Loucy (cell line): ENCODE measurements around the gene FOXE3.
A peak's percentile ranks its signal among the peaks of the same experiment; 100 is the strongest.

Experiments used
- H2AFZ ChIP-seq: fragments of 200-600 bp; sonication (generic); 2 replicates; pipeline ENCODE4 v1.6.0; 2016; ENCODE audit warnings: antibody characterized with exemption, mild to moderate bottlenecking, low read length, moderate library complexity
- H3F3A ChIP-seq: fragments of 200-600 bp; 2 replicates; pipeline ENCODE4 v1.6.0; 2016; ENCODE audit warnings: antibody characterized with exemption, low read depth, mild to moderate bottlenecking
- H3K27me3 ChIP-seq: fragments of 200-600 bp; sonication (generic); 2 replicates; pipeline ENCODE4 v1.6.1; 2014; ENCODE audit warnings: low read length, mild to moderate bottlenecking; ENCODE audit not compliant: insufficient read depth, poor library complexity, severe bottlenecking
- H3K36me3 ChIP-seq: fragments of 200-600 bp; sonication (generic); 2 replicates; pipeline ENCODE4 v1.6.1; 2016; ENCODE audit warnings: low read length; ENCODE audit not compliant: insufficient read depth
- H3K4me1 ChIP-seq: fragments of 200-600 bp; sonication (generic); 2 replicates; pipeline ENCODE4 v1.5.1; 2014; ENCODE audit warnings: low read length, mild to moderate bottlenecking; ENCODE audit not compliant: insufficient read depth, poor library complexity, severe bottlenecking
- H3K4me2 ChIP-seq: fragments of 200-600 bp; sonication (generic); 2 replicates; pipeline ENCODE4 v1.6.0; 2014; ENCODE audit warnings: antibody characterized with exemption, low read length, low read depth, mild to moderate bottlenecking; ENCODE audit not compliant: poor library complexity, severe bottlenecking
- H3K4me3 ChIP-seq: fragments of 200-600 bp; sonication (generic); 2 replicates; pipeline ENCODE4 v1.5.1; 2014; ENCODE audit warnings: low read length, mild to moderate bottlenecking, mixed read lengths; ENCODE audit not compliant: poor library complexity, severe bottlenecking
- H3K79me2 ChIP-seq: fragments of 200-600 bp; sonication (generic); 2 replicates; pipeline ENCODE4 v1.6.1; 2014; ENCODE audit warnings: low read length; ENCODE audit not compliant: insufficient read depth
- H3K9ac ChIP-seq: fragments of 200-600 bp; sonication (generic); 2 replicates; pipeline ENCODE4 v1.6.0; 2014; ENCODE audit warnings: mild to moderate bottlenecking, low read depth, low read length, moderate library complexity; ENCODE audit not compliant: poor library complexity, severe bottlenecking
- H3K9me2 ChIP-seq: fragments of 200-600 bp; sonication (generic); replicated peaks from 2 replicates; pipeline ENCODE4 v1.6.1; 2016; ENCODE audit warnings: low read depth, low read length, mixed read lengths
- H3K9me3 ChIP-seq: fragments of 200-600 bp; sonication (generic); 2 replicates; pipeline ENCODE4 v1.6.1; 2014; ENCODE audit warnings: mild to moderate bottlenecking, antibody characterized with exemption, low read length, low read depth; ENCODE audit not compliant: insufficient read depth
- H4K20me1 ChIP-seq: fragments of 200-600 bp; sonication (generic); 2 replicates; pipeline ENCODE4 v1.6.0; 2014; ENCODE audit warnings: antibody characterized with exemption, low read length, mild to moderate bottlenecking; ENCODE audit not compliant: insufficient read depth, poor library complexity, severe bottlenecking
- EZH2phosphoT487 ChIP-seq: fragments of 200-600 bp; IDR thresholded peaks from 2 replicates; pipeline ENCODE4 v1.6.1; 2018; ENCODE audit warnings: antibody characterized with exemption, mild to moderate bottlenecking, moderate library complexity, borderline replicate concordance
- TF ChIP-seq, protein P1 (sequence below): fragments of 200-600 bp; sonication (generic); conservative IDR thresholded peaks from 2 replicates; pipeline ENCODE4 v1.5.1; 2014; ENCODE audit warnings: mild to moderate bottlenecking, antibody characterized with exemption, low read length

FOXE3 gene

DNA sequence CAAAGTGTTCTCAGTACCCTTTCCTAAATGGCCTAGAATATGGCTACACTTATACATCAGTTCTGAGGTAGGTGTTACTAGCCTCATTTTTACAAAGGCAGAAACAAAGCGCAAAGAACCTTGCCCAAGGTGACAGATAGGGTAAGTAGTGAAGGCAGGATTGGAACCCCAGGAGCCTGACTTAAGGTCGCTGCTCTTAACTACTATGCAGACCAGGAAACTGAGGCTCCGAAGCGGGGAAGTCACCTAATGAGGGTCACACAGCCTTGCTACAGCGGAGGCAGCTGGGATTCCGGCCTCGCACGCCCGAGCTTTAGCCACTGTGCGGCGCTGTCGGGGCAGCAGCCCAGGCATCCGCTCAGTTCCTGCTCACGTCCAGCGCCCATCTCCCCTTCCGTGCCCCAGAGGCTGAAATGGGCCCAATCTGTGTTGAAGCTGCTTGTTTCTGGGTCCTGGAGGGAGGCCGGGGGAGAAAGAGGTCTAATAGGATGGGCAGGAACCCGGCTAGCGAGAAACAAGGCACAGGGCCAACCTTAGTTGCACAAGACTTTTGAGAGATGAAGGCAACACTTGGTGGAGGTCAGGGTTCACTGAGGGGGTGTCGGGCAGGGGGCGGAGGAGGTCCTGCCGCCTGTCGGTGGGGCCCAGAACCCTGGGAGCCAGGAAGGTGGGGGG is 20.4 kb downstream of the FOXE3 start:
- peaks cover 51% of the 10 kb centered on the region for H3K79me2 ChIP-seq
- peak overlapping the region; percentile 96 for H3K4me2 ChIP-seq
- H3K36me3 ChIP-seq: no peaks in the 10 kb centered on the region
- peak overlapping the region; percentile 91 for H3K9ac ChIP-seq
- peaks cover 33% of the 10 kb centered on the region for H3K4me1 ChIP-seq
- no peaks in the 10 kb centered on the region for H3K9me3 ChIP-seq
- H3F3A ChIP-seq: no peaks in the 10 kb centered on the region
- peak overlapping the region; percentile 93 for H2AFZ ChIP-seq
- peak overlapping the region; percentile 98 for H3K4me3 ChIP-seq
- peaks cover 6% of the 10 kb centered on the region for H3K27me3 ChIP-seq
- H3K9me2 ChIP-seq: no peaks in the 10 kb centered on the region
- no peak for TF ChIP-seq EZH2phosphoT487
- TF ChIP-seq, protein P1, sequence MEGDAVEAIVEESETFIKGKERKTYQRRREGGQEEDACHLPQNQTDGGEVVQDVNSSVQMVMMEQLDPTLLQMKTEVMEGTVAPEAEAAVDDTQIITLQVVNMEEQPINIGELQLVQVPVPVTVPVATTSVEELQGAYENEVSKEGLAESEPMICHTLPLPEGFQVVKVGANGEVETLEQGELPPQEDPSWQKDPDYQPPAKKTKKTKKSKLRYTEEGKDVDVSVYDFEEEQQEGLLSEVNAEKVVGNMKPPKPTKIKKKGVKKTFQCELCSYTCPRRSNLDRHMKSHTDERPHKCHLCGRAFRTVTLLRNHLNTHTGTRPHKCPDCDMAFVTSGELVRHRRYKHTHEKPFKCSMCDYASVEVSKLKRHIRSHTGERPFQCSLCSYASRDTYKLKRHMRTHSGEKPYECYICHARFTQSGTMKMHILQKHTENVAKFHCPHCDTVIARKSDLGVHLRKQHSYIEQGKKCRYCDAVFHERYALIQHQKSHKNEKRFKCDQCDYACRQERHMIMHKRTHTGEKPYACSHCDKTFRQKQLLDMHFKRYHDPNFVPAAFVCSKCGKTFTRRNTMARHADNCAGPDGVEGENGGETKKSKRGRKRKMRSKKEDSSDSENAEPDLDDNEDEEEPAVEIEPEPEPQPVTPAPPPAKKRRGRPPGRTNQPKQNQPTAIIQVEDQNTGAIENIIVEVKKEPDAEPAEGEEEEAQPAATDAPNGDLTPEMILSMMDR: peak; percentile 89
- H4K20me1 ChIP-seq: peaks cover 20% of the 10 kb centered on the region

DNA sequence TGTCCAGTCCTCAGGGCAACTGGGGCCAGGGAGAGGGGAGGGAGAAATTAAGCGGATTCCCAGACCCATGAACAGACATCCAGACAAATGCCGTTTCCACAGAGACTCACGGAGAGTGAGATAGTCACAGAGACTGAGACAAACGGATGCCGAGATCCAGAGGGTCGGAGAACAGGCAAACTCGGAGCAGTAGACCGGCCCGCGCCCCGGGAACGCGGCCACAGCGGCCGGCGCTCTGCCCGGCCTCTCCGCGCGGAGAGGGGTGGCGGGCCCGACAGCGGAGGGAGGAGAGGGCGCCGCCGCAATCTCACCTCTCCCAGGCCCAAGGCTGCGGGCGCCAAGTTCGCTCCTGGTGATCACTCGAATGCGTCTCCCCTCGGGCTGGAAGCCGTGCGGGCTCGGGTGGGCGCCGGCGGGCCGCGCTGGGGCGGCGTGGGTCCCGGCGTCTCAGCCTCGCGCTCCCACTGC is 20.9 kb downstream of the FOXE3 start:
- no peaks in the 10 kb centered on the region for H3K9me2 ChIP-seq
- peaks cover 6% of the 10 kb centered on the region for H3K27me3 ChIP-seq
- H3F3A ChIP-seq: no peaks in the 10 kb centered on the region
- peaks cover 28% of the 10 kb centered on the region for H3K4me1 ChIP-seq
- H4K20me1 ChIP-seq: peaks cover 15% of the 10 kb centered on the region
- H2AFZ ChIP-seq: peak overlapping the region; percentile 93
- peaks cover 45% of the 10 kb centered on the region for H3K79me2 ChIP-seq
- peak overlapping the region; percentile 91 for H3K9ac ChIP-seq
- H3K4me2 ChIP-seq: peak overlapping the region; percentile 96
- H3K9me3 ChIP-seq: no peaks in the 10 kb centered on the region
- H3K4me3 ChIP-seq: peak overlapping the region; percentile 98
- TF ChIP-seq, protein P1: no peak
- no peak for TF ChIP-seq EZH2phosphoT487
- H3K36me3 ChIP-seq: no peaks in the 10 kb centered on the region

DNA sequence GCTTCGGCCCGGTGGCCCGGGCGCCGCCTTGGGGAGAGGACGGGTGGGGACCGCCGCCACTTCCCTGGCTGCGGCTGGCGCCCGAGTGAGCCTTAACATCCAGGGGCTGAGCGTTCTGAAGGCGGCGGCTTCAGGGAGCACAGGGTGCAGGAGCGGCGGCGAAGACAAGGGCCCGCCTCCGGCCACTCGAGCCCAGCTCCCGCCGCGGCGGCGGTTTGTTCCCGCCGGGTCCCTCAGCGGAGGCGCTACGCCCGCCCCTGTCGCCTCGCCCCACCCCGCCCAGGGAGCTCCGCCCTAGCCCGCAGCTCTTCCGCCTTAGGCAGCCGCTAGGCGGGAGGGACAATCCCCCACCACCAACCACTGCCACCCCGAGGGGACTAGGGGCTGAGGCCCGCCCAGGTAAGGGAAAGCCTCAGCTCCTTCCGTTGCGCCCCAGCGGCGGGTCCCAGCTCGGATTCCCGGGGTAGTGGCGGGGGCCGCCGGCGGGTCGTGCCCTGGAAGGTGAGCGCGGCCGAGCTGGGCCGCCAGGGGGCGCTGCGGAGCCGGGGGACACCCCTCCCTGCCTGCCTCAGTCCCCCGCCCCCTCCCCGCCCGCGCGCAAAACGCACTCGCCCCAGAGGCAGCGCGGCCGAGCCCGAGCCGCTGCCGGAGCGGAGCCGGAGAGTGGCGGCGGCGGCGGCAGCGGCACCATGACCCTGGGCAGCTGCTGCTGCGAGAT is 21.5 kb downstream of the FOXE3 start, which contains the start of gene FOXD2:
Gene FOXD2 (plus strand): TSS at position 598 of the 718 bp plus-strand sequence. CDS start 92 bp downstream, at position 690.
- no peaks in the 10 kb centered on the region for H3K36me3 ChIP-seq
- H3K79me2 ChIP-seq: peaks cover 44% of the 10 kb centered on the region
- H2AFZ ChIP-seq: peak within 1 kb of the TSS; percentile 97
- no peaks in the 10 kb centered on the region for H3F3A ChIP-seq
- TF ChIP-seq EZH2phosphoT487: no peak
- TF ChIP-seq, protein P1: peak; percentile 69
- no peaks in the 10 kb centered on the region for H3K9me2 ChIP-seq
- peaks cover 6% of the 10 kb centered on the region for H3K27me3 ChIP-seq
- peak within 1 kb of the TSS; percentile 91 for H3K9ac ChIP-seq
- H3K9me3 ChIP-seq: no peaks in the 10 kb centered on the region
- peaks cover 22% of the 10 kb centered on the region for H3K4me1 ChIP-seq
- peak within 1 kb of the TSS; percentile 98 for H3K4me3 ChIP-seq
- peaks cover 11% of the 10 kb centered on the region for H4K20me1 ChIP-seq
- H3K4me2 ChIP-seq: peak within 1 kb of the TSS; percentile 96
